Muscle of leg (tissue), 11 donors: Measurements from ENCODE around the gene ARHGAP31. TPM values are rescaled to one million over a fixed set of nuclear protein-coding genes. Genes with fewer than 3 reads are reported as not detected.

Experiments used
- DNase-seq: peaks from one replicate; pipeline ENCODE4 v3.0.0; 2013
- H3K27ac ChIP-seq: one replicate; pipeline ENCODE4 v1.5.1; 2013; ENCODE audit warnings: mild to moderate bottlenecking, low read length, control low read depth
- H3K27me3 ChIP-seq: one replicate; pipeline ENCODE4 v1.6.1; 2013; ENCODE audit warnings: low read length; ENCODE audit not compliant: control insufficient read depth, insufficient read depth
- H3K36me3 ChIP-seq: one replicate; pipeline ENCODE4 v1.6.1; 2013; ENCODE audit warnings: low read length; ENCODE audit not compliant: control insufficient read depth, insufficient read depth
- H3K4me1 ChIP-seq: one replicate; pipeline ENCODE4 v1.6.1; 2013; ENCODE audit warnings: low read length; ENCODE audit not compliant: control insufficient read depth, insufficient read depth
- H3K4me3 ChIP-seq: one replicate; pipeline ENCODE4 v1.5.1; 2013; ENCODE audit warnings: low read length, control low read depth
- H3K9me3 ChIP-seq: replicated peaks from 2 replicates; pipeline ENCODE4 v1.6.1; 2013; ENCODE audit warnings: low read depth, low read length; ENCODE audit not compliant: control insufficient read depth
- WGBS: methylation state at CpG from one replicate; pipeline ENCODE4 v1.1.5; 2013; ENCODE audit warnings: missing lambda C conversion rate; ENCODE audit not compliant: insufficient coverage; 5-methylcytosine and 5-hydroxymethylcytosine counted together
- polyA plus RNA-seq, 8 donors: library from polyadenylated mRNA; unstranded; fragments of 120-200 nt; gene quantifications; one replicate each; pipeline versions ENCODE4 v1.2.1 to v1.2.3, GENCODE V29; 2013; ENCODE audit warnings: inconsistent platforms in 1 of 8, low replicate concordance in 1 of 8; ENCODE audit not compliant: insufficient read length in 8 of 8, insufficient read depth in 1 of 8
- total RNA-seq: library from RNA; stranded (reverse); fragments of 120-200 nt; gene quantifications from one replicate; pipeline ENCODE4 v1.2.4, GENCODE V29; 2013

The ARHGAP31 gene
- total and polyA plus RNA-seq, 9 donors, result 7.7 to 18.4 (median 11.5) TPM

- peak; percentile 23 for DNase-seq
- H3K27me3 ChIP-seq, result no peaks in the 10 kb centered on the region
- H3K4me3 ChIP-seq, result no peak overlapping the region
- peaks cover 24% of the 10 kb centered on the region for H3K36me3 ChIP-seq
- H3K27ac ChIP-seq, result no peak overlapping the region
- H3K9me3 ChIP-seq, result peaks cover 45% of the 10 kb centered on the region
- no CpG with 5 or more reads among the region's 1 CpG for WGBS
- H3K4me1 ChIP-seq, result no peaks in the 10 kb centered on the region
These were observed 133.5 kb downstream of the ARHGAP31 start for GRCh38 chr3:119427669-119428068.

GRCh38 chr3:119428538-119428937, 134.4 kb downstream of the ARHGAP31 start:
- Histone ChIP-seq H3K4me1 (no peaks in the 10 kb centered on the region), H3K4me3 (no peak overlapping the region), H3K27me3 (no peaks in the 10 kb centered on the region), H3K27ac (no peak overlapping the region), H3K9me3 (peaks cover 45% of the 10 kb centered on the region), H3K36me3 (peaks cover 28% of the 10 kb centered on the region)
- WGBS, result no CpG with 5 or more reads among the region's 1 CpG
- DNase-seq, result no peak

GRCh38 chr3:119433613-119434325, 139.6 kb downstream of the ARHGAP31 start:
- WGBS, result 73% methylated on average over 2 of the region's 3 CpGs
- H3K9me3 ChIP-seq, result peaks cover 19% of the 10 kb centered on the region

GRCh38 chr3:119434703-119435102, 140.5 kb downstream of the ARHGAP31 start:
- no peaks in the 10 kb centered on the region for H3K27me3 ChIP-seq
- H3K4me3 ChIP-seq, result no peak overlapping the region
- DNase-seq, result no peak
- WGBS, result no CpG with 5 or more reads among the region's 4 CpGs
- no peak overlapping the region for H3K27ac ChIP-seq
- H3K36me3 ChIP-seq, result peaks cover 59% of the 10 kb centered on the region
- no peaks in the 10 kb centered on the region for H3K4me1 ChIP-seq
- H3K9me3 ChIP-seq, result peaks cover 10% of the 10 kb centered on the region

More at GRCh38 chr3:119433613-119434325, 139.6 kb downstream of the ARHGAP31 start:
- H3K27me3 ChIP-seq, result no peaks in the 10 kb centered on the region
- DNase-seq, result no peak
- no peaks in the 10 kb centered on the region for H3K4me1 ChIP-seq
- H3K4me3 ChIP-seq, result no peak overlapping the region
- no peak overlapping the region for H3K27ac ChIP-seq
- H3K36me3 ChIP-seq, result peaks cover 65% of the 10 kb centered on the region

- H3K9me3 ChIP-seq, result peaks cover 8% of the 10 kb centered on the region
- WGBS, result no CpG with 5 or more reads among the region's 1 CpG
- H3K4me1 ChIP-seq, result no peaks in the 10 kb centered on the region
- peaks cover 59% of the 10 kb centered on the region for H3K36me3 ChIP-seq
- no peak overlapping the region for H3K27ac ChIP-seq
- no peak for DNase-seq
- no peak overlapping the region for H3K4me3 ChIP-seq
- H3K27me3 ChIP-seq, result no peaks in the 10 kb centered on the region
These were observed 142.8 kb downstream of the ARHGAP31 start for GRCh38 chr3:119436977-119437376.

- Histone ChIP-seq H3K27ac (no peak overlapping the region), H3K4me3 (no peak overlapping the region), H3K27me3 (no peaks in the 10 kb centered on the region), H3K9me3 (peaks cover 13% of the 10 kb centered on the region), H3K4me1 (no peaks in the 10 kb centered on the region), H3K36me3 (peaks cover 66% of the 10 kb centered on the region)
- DNase-seq, result no peak
- 100% methylated on average over 2 of the region's 6 CpGs for WGBS
These were observed 143.6 kb downstream of the ARHGAP31 start for GRCh38 chr3:119437691-119438258.

GRCh38 chr3:119443179-119443578, 149.0 kb downstream of the ARHGAP31 start:
- H3K27ac ChIP-seq, result no peak overlapping the region
- H3K4me1 ChIP-seq, result no peaks in the 10 kb centered on the region
- H3K4me3 ChIP-seq, result no peak overlapping the region
- peaks cover 13% of the 10 kb centered on the region for H3K9me3 ChIP-seq
- DNase-seq, result no peak
- no peaks in the 10 kb centered on the region for H3K27me3 ChIP-seq
- H3K36me3 ChIP-seq, result peaks cover 47% of the 10 kb centered on the region

GRCh38 chr3:119444590-119444989, 150.4 kb downstream of the ARHGAP31 start:
- H3K27ac ChIP-seq, result no peak overlapping the region
- H3K27me3 ChIP-seq, result no peaks in the 10 kb centered on the region
- H3K36me3 ChIP-seq, result peaks cover 54% of the 10 kb centered on the region
- WGBS, result no CpG with 5 or more reads among the region's 2 CpGs
- no peak overlapping the region for H3K4me3 ChIP-seq
- DNase-seq, result no peak
- no peaks in the 10 kb centered on the region for H3K4me1 ChIP-seq
- peaks cover 13% of the 10 kb centered on the region for H3K9me3 ChIP-seq

- no peak overlapping the region for H3K4me3 ChIP-seq
- no peak overlapping the region for H3K27ac ChIP-seq
- no peak for DNase-seq
- H3K27me3 ChIP-seq, result no peaks in the 10 kb centered on the region
- no CpG with 5 or more reads among the region's 1 CpG for WGBS
- no peaks in the 10 kb centered on the region for H3K9me3 ChIP-seq
- H3K36me3 ChIP-seq, result peaks cover 48% of the 10 kb centered on the region
- no peaks in the 10 kb centered on the region for H3K4me1 ChIP-seq
These were observed 159.6 kb downstream of the ARHGAP31 start for GRCh38 chr3:119453822-119454221.

GRCh38 chr3:119456469-119456868, 162.3 kb downstream of the ARHGAP31 start:
- no peak overlapping the region for H3K27ac ChIP-seq
- no peaks in the 10 kb centered on the region for H3K9me3 ChIP-seq
- peaks cover 60% of the 10 kb centered on the region for H3K36me3 ChIP-seq
- no peaks in the 10 kb centered on the region for H3K4me1 ChIP-seq
- H3K4me3 ChIP-seq, result no peak overlapping the region
- 100% methylated on average over 1 of the region's 1 CpG for WGBS
- no peak for DNase-seq
- no peaks in the 10 kb centered on the region for H3K27me3 ChIP-seq
